NT2/D1 (cell line): ENCODE results near the gene DTNB.

Experiments
- SUZ12 ChIP-seq: IDR thresholded peaks from 2 replicates; pipeline ENCODE4 v1.6.1; 2011; ENCODE audit not compliant: insufficient read length, insufficient read depth; ENCODE audit errors: extremely low read depth
- YY1 ChIP-seq: IDR thresholded peaks from 2 replicates; pipeline ENCODE4 v1.6.1; 2011; ENCODE audit not compliant: insufficient read length, insufficient read depth
- ZNF274 ChIP-seq: IDR thresholded peaks from 2 replicates; pipeline ENCODE4 v1.6.1; 2011; ENCODE audit warnings: mild to moderate bottlenecking, low read depth, low read length

- no peak for TF ChIP-seq ZNF274
- no peak for TF ChIP-seq YY1
- TF ChIP-seq SUZ12 = no peak
Measured at GRCh38 chr2:25331686-25332365, 341.6 kb downstream of the DTNB start.
